ENCODE data around the gene CLDND2. TPM values are rescaled to one million over a fixed set of nuclear protein-coding genes. Genes with fewer than 3 reads are reported as not detected.

CLDND2 gene
- total and polyA plus RNA-seq, 10 donors: 0.36 to 4.9 (median 2.5) TPM; not detected in 2

- peak; percentile 81 for DNase-seq
- peaks cover 4 to 93% (median 29%) of the 10 kb centered on the region in 6 donors for H3K4me1 ChIP-seq
- intact Hi-C loops (cut with DNase I; ENCODE audit: low total_unique reads): no loop called here
- TF ChIP-seq CTCF (IDR thresholded peaks at IDR 0.05 in 8 of 11, conservative IDR thresholded peaks at IDR 0.05 in 3 of 11): no peak
- no peak for TF ChIP-seq POLR2AphosphoS5 (IDR thresholded peaks at IDR 0.05)
- TF ChIP-seq POLR2A (IDR thresholded peaks at IDR 0.05): no peak
- WGBS, 5 donors: 54 to 80% (median 65%) methylated on average over 17 to 18 of the region's 18 CpGs
- peak overlapping the region; percentile 16 to 95 (median 32) for H3K4me3 ChIP-seq
- no peaks in the 10 kb centered on the region for H3K9me3 ChIP-seq
- no peaks in the 10 kb centered on the region for H3K36me3 ChIP-seq
- H3K27me3 ChIP-seq (replicated peaks in 1 of 7): no peaks in the 10 kb centered on the region
- peak overlapping the region; percentile 27 to 97 (median 76) for H3K27ac ChIP-seq
These were observed 3.3 kb upstream of the CLDND2 start for GRCh38 chr19:51372021-51372648.

GRCh38 chr19:51371186-51371690 lies 2.4 kb upstream of the CLDND2 start:
- H3K27me3 ChIP-seq (replicated peaks in 1 of 7): no peaks in the 10 kb centered on the region
- no peaks in the 10 kb centered on the region for H3K9me3 ChIP-seq
- no peak for DNase-seq
- peak overlapping the region in 7 of 8 donors; percentile 34 to 97 (median 77) for H3K27ac ChIP-seq
- intact Hi-C loops (cut with DNase I; ENCODE audit: low total_unique reads): no loop called here
- no peaks in the 10 kb centered on the region for H3K36me3 ChIP-seq
- peaks cover 4 to 94% (median 31%) of the 10 kb centered on the region in 6 donors for H3K4me1 ChIP-seq
- WGBS, 5 donors: 69 to 84% (median 72%) methylated on average over 8 of the region's 8 CpGs
- TF ChIP-seq POLR2AphosphoS5 (IDR thresholded peaks at IDR 0.05): no peak
- no peak for TF ChIP-seq POLR2A (IDR thresholded peaks at IDR 0.05)
- no peak for TF ChIP-seq CTCF (IDR thresholded peaks at IDR 0.05 in 8 of 11, conservative IDR thresholded peaks at IDR 0.05 in 3 of 11)
- H3K4me3 ChIP-seq: peak overlapping the region in 7 of 8 donors; percentile 18 to 95 (median 35)

GRCh38 chr19:51370230-51370629 lies 1.4 kb upstream of the CLDND2 start:
- Histone ChIP-seq H3K36me3 (no peaks in the 10 kb centered on the region), H3K27me3 (replicated peaks in 1 of 7) (no peaks in the 10 kb centered on the region), H3K9me3 (no peaks in the 10 kb centered on the region), H3K27ac (peak overlapping the region in 5 of 8 donors; percentile 20 to 97 (median 93)), H3K4me3 (peak overlapping the region in 5 of 8 donors; percentile 29 to 95 (median 38)), H3K4me1 (peaks cover 4 to 92% (median 38%) of the 10 kb centered on the region in 6 donors)
- no peak for TF ChIP-seq CTCF (IDR thresholded peaks at IDR 0.05 in 8 of 11, conservative IDR thresholded peaks at IDR 0.05 in 3 of 11)
- TF ChIP-seq POLR2A (IDR thresholded peaks at IDR 0.05): no peak
- no peak for TF ChIP-seq POLR2AphosphoS5 (IDR thresholded peaks at IDR 0.05)
- intact Hi-C loops (cut with DNase I; ENCODE audit: low total_unique reads): no loop called here
- WGBS, 5 donors: 67 to 84% (median 80%) methylated on average over 4 of the region's 4 CpGs
- DNase-seq: no peak

GRCh38 chr19:51367565-51368365 lies 1.0 kb downstream of the CLDND2 start:
- Histone ChIP-seq H3K4me1 (peaks cover 4 to 91% (median 47%) of the 10 kb centered on the region in 6 donors), H3K4me3 (peak overlapping the region; percentile 51 to 95 (median 78)), H3K36me3 (no peaks in the 10 kb centered on the region), H3K9me3 (no peaks in the 10 kb centered on the region), H3K27ac (peak overlapping the region; percentile 82 to 97 (median 93)), H3K27me3 (replicated peaks in 1 of 7) (no peaks in the 10 kb centered on the region)
- DNase-seq: peak; percentile 100
- 0 to 1% (median 1%) methylated on average over 39 to 64 of the region's 64 CpGs for WGBS, 5 donors
- intact Hi-C loops (cut with DNase I; ENCODE audit: low total_unique reads): no loop called here
- TF ChIP-seq CTCF (IDR thresholded peaks at IDR 0.05 in 8 of 11, conservative IDR thresholded peaks at IDR 0.05 in 3 of 11) (peak in 3 of 11 experiments; percentile 14 to 45 (median 26)), POLR2A (IDR thresholded peaks at IDR 0.05) (peak in 2 of 3 donors; percentile 7 to 59), POLR2AphosphoS5 (IDR thresholded peaks at IDR 0.05) (peak; percentile 92 to 95 (median 94))

Data from spleen (tissue), 11 donors.